NCI-H2196 treated with DMSO at 0.1 percent for 48 hours (cell line): ENCODE results near the gene NT5DC2.

Source experiments
- DNase-seq: peaks from one replicate; lab custom pipeline; 2025; ENCODE audit not compliant: unreplicated experiment; lab: John Stamatoyannopoulos, UW

Gene NT5DC2

DNA sequence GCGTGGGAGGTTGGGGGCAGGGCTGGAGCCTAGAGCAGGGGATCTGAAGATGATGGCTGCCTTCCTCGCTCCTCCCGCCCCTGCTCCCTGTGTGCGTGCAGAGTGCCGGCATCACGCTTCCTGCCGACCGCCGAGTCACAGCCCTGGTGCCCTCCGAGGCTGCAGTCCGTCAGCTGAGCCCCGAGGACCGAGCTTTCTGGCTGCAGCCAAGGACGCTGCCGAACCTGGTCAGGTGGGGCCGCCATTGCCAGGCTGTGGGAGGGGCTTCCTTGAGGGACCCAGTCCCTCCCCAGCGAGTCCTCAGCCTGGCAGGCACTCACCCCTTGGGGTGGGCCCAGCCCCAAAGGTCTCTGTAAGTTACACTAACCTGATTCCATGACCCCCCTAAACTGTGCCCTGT, 20.9 kb downstream of the NT5DC2 start:
- no peak for DNase-seq

DNA sequence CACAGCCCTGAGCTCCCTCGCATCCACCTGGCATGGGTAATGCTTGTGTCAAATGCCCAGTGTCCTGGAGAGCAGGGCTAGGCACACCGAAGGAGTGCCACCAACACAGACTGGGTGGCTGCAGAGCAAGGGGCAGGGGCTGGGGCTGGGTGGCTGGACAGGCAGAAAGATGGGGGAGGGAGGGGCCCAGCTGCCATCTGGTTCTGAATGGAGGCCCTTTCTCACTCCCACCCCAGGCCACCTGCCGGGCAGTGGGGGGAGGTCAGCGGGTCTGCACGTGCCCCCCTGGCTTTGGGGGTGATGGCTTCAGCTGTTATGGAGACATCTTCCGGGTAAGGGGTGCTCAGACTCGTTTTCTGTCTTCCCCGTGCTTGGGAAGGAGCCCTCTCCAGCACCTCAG, 21.6 kb downstream of the NT5DC2 start:
- no peak for DNase-seq

DNA sequence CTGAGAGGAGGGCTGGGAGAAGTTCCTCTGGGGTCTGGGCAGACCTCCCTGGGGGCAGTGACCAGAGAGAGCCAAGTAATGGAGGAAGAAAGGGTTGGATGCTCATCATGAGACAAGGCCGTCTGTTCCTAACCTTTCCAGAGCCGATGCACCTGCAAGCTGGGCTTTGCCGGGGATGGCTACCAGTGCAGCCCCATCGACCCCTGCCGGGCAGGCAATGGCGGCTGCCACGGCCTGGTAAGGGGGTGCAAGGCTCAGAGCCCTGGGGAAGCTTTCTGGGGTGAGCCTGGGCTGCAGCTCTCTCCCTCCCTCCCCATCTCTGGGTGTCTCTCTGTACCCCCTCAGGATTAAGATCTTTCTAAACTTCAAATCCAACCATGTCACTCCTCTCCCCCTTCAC, 22.1 kb downstream of the NT5DC2 start:
- no peak for DNase-seq

DNA sequence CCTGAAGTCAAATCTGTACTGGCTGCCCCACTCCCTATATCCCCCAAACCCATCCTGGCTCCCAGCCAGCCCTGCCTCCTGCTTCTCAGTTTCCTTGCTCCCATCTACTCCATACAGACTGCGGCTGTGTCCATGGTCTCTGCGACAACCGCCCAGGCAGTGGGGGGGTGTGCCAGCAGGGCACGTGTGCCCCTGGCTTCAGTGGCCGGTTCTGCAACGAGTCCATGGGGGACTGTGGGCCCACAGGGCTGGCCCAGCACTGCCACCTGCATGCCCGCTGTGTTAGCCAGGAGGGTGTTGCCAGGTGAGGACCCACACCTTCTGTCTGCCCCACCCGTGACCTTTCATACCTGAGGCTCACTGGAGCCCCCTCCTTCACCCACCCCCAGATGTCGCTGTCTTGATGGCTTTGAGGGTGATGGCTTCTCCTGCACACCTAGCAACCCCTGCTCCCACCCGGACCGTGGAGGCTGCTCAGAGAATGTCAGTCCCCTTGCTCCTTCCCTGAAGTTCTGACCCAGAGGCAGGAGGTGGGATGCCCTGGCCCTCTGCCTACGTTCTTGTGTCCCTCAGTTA, 23.8 kb downstream of the NT5DC2 start:
- DNase-seq, result no peak

DNA sequence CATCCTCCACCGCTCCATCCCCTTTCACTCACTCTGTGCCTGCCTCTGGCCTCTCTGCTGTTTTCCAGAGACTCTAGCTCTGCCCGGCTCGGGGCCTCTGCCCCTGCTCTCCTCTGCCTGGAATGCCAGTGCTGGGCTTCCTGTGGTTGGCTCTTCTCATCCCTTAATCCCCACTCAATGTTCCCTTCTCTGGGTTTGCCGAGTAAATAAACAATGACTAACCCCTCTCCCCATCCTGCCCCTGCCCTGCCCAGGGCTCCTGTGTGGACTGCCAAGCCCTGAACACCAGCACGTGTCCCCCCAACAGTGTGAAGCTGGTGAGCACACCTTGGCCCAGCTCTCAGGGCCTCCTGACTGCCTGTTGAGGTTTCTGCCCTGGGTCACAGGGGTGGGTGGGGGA, 26.3 kb downstream of the NT5DC2 start:
- no peak for DNase-seq

DNA sequence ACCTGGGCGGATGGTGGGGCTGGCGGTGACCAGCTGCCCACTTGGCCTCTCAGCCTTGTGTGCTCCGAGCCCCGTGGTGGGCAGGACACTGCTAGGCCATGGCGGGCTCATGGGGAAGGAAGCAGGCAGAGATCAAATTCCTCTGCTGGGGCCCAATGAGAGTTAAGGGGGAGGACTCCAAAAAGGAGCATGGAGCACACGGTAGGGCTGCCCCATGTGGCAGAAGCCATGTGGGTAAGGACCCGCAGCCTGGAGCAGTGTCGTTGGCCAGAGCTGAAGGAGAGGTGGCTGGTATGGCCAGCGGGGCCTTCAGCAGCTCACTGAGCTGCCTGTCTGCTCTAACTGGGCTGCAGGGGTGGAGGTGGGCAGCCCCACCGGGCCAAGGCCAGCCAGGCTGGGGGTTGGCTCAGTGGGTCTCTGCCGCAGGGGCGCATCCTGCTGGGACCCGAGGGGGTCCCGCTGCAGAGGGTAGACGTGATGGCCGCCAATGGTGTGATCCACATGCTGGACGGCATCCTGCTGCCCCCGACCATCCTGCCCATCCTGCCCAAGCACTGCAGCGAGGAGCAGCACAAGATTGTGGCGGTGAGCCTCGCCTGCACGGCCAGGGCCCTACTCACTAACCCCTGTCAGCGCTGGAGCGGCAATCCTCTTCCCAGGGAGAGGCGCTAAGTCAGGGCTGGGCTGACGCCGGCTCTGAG, 27.2 kb downstream of the NT5DC2 start:
- no peak for DNase-seq

DNA sequence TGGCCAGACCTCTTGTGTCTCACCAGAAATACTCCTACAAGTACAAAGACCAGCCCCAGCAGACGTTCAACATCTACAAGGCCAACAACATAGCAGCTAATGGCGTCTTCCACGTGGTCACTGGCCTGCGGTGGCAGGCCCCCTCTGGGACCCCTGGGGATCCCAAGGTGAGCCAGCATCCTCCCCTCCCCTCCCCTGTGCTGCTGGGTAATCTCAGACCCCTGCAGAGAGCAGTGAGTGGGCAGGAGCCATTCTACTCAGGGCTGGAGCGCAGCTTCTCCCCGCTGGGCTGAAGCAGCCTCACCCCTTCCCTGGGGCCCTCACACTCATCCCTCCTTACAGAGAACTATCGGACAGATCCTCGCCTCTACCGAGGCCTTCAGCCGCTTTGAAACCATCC, 28.7 kb downstream of the NT5DC2 start:
- DNase-seq, result no peak

DNA sequence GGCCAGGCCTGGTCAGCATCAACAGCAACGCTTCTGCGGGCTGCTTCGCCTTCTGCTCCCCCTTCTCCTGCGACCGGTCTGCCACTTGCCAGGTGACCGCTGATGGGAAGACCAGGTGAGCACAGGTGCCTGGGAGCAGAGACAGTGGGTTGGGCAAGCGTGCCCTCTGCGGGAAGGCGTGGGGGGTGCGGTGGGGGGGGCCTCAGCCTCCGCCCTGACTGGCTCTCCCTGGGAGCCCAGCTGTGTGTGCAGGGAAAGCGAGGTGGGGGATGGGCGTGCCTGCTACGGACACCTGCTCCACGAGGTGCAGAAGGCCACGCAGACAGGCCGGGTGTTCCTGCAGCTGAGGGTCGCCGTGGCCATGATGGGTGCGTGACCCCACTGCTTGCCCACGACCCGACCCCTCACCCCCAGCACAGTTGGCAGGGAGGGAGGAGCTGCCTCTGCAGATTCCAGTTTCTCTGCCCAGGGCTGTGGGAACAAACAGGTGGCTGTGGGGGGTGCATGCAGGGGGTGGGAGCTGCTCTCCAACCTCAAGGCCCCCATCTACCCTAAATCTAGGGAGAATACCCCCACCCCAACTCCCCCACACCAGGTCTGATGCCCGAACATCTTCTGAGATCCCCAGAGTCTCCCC, 29.8 kb downstream of the NT5DC2 start:
- no peak for DNase-seq

DNA sequence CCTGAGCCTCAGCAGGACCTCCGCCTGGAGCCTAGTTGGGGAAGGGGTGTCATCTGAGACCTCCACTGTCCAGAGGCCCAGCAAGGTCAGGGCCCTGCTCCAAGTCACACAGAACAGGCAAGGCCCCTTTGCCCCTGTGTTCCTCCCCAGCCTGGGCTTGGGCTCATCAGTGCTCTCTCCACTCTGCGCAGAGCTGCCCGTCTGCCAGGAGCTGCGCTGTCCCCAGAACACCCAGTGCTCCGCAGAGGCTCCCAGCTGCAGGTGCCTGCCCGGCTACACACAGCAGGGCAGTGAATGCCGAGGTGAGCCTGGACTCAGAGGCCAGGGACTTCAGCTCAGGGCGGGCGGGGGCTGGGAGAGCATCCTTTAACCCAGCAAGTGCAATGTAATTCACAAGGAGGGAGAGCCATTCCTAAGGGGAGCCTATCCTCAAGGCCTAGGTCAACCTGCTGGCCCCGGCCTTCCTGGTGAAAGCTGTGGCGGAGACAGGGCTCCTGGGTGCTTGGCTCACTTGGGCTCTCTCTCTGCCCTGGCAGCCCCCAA, 30.8 kb downstream of the NT5DC2 start:
- no peak for DNase-seq

DNA sequence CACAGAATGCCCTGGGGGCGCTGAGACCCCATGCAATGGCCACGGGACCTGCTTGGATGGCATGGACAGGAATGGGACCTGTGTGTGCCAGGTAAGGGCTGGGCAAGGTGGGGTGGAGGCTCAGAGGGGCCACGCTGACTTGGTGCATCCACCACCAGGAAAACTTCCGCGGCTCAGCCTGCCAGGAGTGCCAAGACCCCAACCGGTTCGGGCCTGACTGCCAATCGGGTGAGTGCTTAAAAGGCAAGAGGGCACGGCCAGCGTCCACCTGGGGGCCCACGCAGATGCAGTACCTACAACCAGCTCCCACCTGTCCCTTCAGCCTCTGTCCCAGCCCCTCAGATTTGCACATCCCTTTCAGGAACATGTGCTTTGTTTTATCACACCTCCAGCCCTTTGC, 31.7 kb downstream of the NT5DC2 start:
- DNase-seq, result no peak

DNA sequence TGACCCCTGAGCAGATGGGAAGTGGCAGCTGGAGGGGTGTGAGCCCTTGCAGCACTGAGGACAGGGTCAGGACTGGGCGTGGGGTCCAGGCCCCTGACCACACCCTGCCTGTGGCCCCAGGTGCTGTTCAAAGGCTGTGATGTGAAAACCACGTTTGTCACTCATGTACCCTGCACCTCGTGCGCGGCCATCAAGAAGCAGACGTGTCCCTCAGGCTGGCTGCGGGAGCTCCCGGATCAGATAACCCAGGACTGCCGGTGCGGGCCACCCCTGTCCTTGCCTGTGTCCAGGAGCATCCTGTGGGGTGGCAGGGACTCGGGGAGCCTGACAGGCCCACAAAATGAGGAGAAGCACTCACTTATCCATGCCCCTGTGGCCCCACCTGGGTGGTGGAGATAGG, 32.6 kb downstream of the NT5DC2 start:
- DNase-seq, result no peak

DNA sequence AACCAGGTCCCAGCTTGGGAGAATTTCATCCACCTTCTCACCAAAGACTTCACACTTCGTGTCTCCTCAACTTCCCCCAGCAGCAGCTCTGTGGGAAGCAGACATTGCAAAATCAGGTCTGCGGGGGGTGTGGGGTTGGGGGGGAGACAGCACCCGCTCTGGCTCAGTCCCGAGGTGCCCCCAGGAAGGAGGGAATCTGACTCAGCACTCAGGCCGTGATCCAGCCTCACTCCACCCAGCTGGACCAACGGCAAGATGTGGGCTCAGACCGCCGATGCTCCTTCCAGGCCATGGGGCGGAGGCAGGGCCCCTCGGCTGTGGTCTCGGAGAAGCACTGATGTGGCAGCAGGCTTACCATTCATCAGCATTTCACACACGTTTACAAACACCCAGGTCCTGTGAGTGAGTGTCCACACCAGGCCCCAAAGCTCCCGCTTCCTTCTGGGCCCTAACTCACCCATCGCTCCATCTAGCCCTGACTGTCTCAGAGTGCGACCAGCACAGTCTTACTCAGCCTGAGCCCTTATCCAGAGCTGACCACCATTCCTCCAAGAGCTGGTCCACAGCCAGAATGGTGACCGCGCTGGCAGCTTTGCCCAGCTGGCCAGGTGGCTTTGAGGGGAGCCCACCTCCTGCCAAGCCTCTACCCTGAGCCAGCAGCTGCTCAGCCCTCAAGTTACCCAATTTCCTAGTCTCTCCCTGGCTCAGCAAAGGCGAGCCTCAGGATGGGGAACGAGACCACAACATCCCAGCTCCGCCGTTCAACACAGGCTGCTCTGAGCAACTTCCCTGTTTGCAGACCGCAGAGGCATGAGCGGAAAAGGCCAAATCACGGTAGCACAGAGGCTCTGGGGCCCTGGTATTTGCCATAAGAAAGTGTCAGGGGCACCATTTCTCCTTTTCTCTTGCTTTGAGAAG, 35.3 kb downstream of the NT5DC2 start:
- no peak for DNase-seq

DNA sequence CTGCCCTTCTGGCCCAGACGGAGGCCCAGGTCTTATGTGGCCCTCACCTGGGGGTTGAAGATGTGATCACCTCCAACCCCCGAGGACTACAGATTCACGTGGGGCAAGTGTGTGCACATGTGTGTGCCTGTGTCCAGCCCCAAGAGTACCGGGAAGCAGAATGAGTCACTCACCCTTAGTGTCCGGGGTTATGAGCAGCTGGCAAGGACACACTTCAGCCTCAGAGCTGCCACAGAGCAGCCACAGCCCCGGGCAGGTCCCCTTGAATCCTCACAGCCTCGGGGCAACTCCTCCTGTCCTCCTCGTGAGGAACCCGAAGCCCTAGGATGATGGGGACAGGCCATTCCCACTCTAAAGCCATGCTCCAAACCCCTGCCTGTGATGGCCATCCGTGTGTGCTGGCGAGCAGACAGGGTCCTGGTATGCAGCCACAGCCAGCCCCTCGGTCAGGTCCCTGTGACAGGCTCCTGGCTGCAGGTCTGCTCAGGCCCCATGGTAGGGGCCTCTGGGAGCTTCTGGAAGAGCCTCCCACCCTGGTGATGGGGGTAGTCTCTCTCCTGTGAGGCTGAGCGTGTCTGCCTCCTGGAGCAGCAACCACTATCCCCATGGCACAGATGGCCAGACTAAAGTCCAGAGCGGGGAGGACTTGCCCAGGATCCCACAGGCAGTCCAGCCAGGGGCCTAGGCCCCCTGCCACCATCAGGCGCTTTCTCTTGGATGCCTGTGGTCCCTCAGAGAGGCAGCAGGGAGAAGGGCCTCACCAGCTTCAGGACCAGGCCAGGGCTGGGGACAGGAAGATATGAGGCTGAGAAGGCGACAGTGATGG, 37.7 kb downstream of the NT5DC2 start:
- no peak for DNase-seq

DNA sequence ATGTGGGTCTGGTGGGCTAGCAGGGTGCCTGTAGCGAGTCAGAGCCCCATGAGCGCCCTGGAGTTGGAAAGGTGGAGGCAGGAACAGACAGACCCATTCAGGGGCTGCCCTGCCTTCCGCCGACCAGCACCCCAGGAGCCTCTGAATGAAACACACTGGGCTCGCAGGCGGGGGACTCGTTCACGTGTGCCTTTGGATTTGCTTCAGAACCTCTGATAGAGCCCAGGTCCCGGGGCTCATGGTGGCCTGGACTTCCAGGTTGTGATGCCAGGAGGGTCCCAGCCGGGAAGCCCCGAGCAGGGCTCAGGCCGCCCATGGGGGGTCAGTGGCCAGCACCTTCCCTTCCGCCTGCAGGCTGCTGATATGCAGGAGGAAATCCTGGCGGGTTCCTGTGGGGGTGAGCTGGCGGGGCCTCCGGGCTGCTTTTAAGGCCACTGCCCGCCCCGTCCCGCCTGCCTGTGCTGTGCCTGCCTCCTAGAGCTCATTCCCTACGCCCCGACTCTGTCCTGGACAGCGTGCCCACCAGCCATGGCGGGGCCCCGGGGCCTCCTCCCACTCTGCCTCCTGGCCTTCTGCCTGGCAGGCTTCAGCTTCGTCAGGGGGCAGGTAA, 38.7 kb downstream of the NT5DC2 start, which contains the start of gene STAB1:
Gene STAB1, plus strand, starts transcription at position 453 of the 610 bp plus-strand sequence. Its CDS starts 76 bp downstream, at position 529.
- no peak for DNase-seq

DNA sequence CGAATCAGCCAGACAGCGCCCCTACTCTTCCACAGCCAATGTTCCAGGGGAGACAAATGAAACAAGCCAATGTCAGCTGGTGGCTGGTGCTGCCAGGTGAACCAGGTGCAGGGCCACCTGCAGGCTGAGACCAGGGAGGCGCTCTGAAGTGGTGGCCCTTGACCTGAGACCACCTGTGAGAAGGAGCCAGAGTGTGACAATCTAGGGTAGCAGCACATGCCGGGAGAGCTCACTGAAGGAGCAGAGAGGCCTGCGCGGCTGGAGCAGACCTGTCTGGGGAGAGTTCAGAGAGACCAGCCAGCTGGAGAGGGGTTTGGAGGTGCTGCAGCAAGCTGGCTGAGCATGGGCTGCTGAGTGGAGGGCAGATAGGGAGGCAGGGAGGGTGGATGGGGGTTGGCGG, 39.2 kb downstream of the NT5DC2 start:
- no peak for DNase-seq

DNA sequence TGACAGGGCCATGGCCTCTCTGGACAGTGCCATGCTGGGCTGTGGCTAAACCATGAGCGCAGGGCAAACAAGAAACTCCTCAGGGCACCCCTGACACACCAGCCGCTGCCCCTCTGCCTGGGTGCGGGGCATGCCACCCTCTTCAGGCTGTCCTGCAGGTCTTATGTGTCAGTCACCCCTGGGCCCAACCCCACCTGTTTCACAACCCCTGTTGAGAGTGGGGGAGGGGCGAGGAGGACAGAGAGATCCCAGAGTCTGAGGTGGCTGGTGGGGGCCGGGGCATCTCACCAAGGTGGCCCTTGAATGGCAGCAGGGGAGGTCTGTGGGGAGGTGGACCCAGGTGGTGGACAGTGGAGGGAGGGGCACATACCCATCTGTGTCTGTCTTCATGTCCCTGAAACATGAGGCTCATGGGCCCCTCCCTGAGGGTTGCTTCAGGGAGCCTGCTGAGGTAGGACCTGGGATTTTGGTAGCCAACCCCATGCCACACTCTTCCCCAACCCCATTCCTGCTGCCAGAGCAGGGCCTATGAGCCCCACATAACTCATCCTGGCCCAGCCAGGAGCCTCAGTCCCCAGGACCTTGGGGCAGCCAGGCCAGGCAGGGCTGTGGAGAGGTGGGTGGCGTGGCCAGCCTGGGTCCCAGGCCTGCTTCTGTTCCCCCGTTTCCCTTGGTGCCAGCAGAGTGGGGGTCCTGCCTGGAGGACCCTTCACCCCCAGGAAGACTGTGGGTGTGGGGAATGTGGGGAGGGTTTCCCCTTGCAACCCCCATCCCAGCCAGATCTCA, 40.2 kb downstream of the NT5DC2 start:
- no peak for DNase-seq

DNA sequence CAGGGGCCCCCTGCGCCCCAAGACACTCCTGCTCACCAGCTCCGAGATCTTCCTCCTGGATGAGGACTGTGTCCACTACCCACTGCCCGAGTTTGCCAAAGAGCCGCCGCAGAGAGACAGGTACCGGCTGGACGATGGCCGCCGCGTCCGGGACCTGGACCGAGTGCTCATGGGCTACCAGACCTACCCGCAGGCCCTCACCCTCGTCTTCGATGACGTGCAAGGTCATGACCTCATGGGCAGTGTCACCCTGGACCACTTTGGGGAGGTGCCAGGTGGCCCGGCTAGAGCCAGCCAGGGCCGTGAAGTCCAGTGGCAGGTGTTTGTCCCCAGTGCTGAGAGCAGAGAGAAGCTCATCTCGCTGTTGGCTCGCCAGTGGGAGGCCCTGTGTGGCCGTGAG, 41.6 kb downstream of the NT5DC2 start:
- no peak for DNase-seq

DNA sequence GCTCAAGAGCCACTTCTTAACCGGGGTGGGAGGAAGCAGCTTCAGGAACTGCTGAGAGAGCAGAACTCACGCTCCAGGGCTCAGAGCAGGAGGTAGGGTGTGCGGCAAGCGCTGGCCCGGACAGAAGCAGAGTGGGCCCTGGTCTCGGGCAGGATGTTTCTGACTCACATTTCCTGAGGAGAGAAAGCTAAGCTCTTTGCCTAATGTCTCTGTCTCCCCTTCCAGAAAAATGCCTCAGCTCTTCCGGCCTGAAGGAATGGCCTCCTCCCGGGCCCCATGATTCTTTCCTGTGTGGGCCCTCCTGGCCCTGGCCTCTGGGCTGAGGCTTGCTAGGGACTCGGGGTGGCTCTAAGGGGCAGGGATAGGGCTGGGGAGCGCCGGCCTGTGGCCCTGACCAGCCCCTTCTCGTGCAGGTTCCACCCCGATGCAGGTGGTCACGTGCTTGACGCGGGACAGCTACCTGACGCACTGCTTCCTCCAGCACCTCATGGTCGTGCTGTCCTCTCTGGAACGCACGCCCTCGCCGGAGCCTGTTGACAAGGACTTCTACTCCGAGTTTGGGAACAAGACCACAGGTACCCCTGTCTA, 42.6 kb downstream of the NT5DC2 start:
- DNase-seq, result no peak
